ENCODE data around the gene WDR70.
"Not testable (repeated sequence)": the region's sequence is repeated elsewhere in the genome, so short reads cannot be mapped to it uniquely, and the experiment has no call there.

DNA sequence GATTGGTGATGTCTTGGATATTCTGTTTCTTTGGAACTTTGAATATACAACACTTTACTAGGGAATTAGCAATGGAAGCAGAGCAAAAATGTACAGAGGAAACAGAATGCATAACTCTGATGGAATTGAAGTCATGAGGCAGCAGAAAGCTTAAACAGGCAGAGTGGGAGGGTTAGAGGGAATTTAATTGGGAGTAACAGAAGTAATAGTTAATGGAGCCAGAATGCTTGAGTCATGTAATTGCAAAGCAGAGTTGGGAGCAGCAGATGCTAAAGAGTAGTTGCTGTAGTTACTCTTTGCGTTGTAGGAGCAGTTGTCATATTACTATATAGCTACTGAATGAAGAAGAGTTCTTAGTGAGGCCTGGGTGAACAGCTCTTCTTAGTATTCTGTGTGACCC, 90.3 kb downstream of the WDR70 start:
- TF ChIP-seq, protein P1, sequence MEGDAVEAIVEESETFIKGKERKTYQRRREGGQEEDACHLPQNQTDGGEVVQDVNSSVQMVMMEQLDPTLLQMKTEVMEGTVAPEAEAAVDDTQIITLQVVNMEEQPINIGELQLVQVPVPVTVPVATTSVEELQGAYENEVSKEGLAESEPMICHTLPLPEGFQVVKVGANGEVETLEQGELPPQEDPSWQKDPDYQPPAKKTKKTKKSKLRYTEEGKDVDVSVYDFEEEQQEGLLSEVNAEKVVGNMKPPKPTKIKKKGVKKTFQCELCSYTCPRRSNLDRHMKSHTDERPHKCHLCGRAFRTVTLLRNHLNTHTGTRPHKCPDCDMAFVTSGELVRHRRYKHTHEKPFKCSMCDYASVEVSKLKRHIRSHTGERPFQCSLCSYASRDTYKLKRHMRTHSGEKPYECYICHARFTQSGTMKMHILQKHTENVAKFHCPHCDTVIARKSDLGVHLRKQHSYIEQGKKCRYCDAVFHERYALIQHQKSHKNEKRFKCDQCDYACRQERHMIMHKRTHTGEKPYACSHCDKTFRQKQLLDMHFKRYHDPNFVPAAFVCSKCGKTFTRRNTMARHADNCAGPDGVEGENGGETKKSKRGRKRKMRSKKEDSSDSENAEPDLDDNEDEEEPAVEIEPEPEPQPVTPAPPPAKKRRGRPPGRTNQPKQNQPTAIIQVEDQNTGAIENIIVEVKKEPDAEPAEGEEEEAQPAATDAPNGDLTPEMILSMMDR (IDR thresholded peaks at IDR 0.05): not testable (repeated sequence)
- not testable (repeated sequence) for TF ChIP-seq POLR2A (IDR thresholded peaks at IDR 0.05)
